GM23338 (cell line): Measurements from ENCODE around the gene KRT85.

Source experiments
- CTCF ChIP-seq, 2 experiments: fragments of 200-600 bp in 1 of 2; sonication (generic) in 1 of 2; conservative IDR thresholded peaks; 2 replicates each; pipeline versions ENCODE4 v1.5.1 to v1.6.1; 2016 to 2017; ENCODE audit warnings: antibody characterized with exemption in 2 of 2, low read depth in 2 of 2, mild to moderate bottlenecking in 2 of 2, moderate library complexity in 1 of 2
- EZH2phosphoT487 ChIP-seq: fragments of 200-600 bp; sonication (generic); IDR thresholded peaks from one replicate; pipeline ENCODE4 v1.8.1; 2018; ENCODE audit warnings: antibody characterized with exemption; ENCODE audit not compliant: unreplicated experiment
- POLR2AphosphoS5 ChIP-seq: IDR thresholded peaks from 2 replicates; pipeline ENCODE4 v1.6.1; 2016; ENCODE audit warnings: antibody characterized with exemption, low read depth
- STAT1 ChIP-seq: IDR thresholded peaks from one replicate; pipeline ENCODE4 v1.6.1; 2016; ENCODE audit warnings: antibody characterized with exemption; ENCODE audit not compliant: unreplicated experiment

DNA sequence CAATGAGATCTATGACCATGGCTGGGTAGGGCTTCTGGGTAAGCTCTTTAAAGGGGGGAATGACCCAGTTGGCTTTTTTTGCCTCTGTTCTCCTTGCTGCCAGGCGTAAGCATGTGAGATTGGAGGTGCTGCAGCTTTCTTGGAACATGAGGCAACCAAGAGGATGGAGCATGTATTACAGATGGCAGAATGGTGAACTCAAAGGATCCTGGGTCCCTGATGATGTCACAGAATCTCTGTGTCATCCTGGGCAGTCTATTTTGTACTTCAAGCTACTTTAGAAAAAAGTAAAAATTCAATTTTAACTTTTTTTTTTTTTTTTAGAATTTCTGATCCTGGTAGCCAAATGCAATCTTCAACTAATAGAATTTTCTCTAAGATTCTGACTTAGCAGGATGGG is 30.9 kb upstream of the KRT85 start:
- TF ChIP-seq POLR2AphosphoS5 (no peak), CTCF (conservative IDR thresholded peaks at IDR 0.05; ENCODE audit: low read depth in 2 of 2) (no peak), EZH2phosphoT487 (no peak), STAT1 (no peak)
